Loucy (cell line): ENCODE results near the gene EML1.

Experiments
- H2AFZ ChIP-seq: fragments of 200-600 bp; sonication (generic); 2 replicates; pipeline ENCODE4 v1.6.0; 2016; ENCODE audit warnings: antibody characterized with exemption, mild to moderate bottlenecking, low read length, moderate library complexity
- H3F3A ChIP-seq: fragments of 200-600 bp; 2 replicates; pipeline ENCODE4 v1.6.0; 2016; ENCODE audit warnings: antibody characterized with exemption, low read depth, mild to moderate bottlenecking
- H3K27me3 ChIP-seq: fragments of 200-600 bp; sonication (generic); 2 replicates; pipeline ENCODE4 v1.6.1; 2014; ENCODE audit warnings: low read length, mild to moderate bottlenecking; ENCODE audit not compliant: insufficient read depth, poor library complexity, severe bottlenecking
- H3K36me3 ChIP-seq: fragments of 200-600 bp; sonication (generic); 2 replicates; pipeline ENCODE4 v1.6.1; 2016; ENCODE audit warnings: low read length; ENCODE audit not compliant: insufficient read depth
- H3K4me1 ChIP-seq: fragments of 200-600 bp; sonication (generic); 2 replicates; pipeline ENCODE4 v1.5.1; 2014; ENCODE audit warnings: low read length, mild to moderate bottlenecking; ENCODE audit not compliant: insufficient read depth, poor library complexity, severe bottlenecking
- H3K4me2 ChIP-seq: fragments of 200-600 bp; sonication (generic); 2 replicates; pipeline ENCODE4 v1.6.0; 2014; ENCODE audit warnings: antibody characterized with exemption, low read length, low read depth, mild to moderate bottlenecking; ENCODE audit not compliant: poor library complexity, severe bottlenecking
- H3K4me3 ChIP-seq: fragments of 200-600 bp; sonication (generic); 2 replicates; pipeline ENCODE4 v1.5.1; 2014; ENCODE audit warnings: low read length, mild to moderate bottlenecking, mixed read lengths; ENCODE audit not compliant: poor library complexity, severe bottlenecking
- H3K79me2 ChIP-seq: fragments of 200-600 bp; sonication (generic); 2 replicates; pipeline ENCODE4 v1.6.1; 2014; ENCODE audit warnings: low read length; ENCODE audit not compliant: insufficient read depth
- H3K9ac ChIP-seq: fragments of 200-600 bp; sonication (generic); 2 replicates; pipeline ENCODE4 v1.6.0; 2014; ENCODE audit warnings: mild to moderate bottlenecking, low read depth, low read length, moderate library complexity; ENCODE audit not compliant: poor library complexity, severe bottlenecking
- H3K9me2 ChIP-seq: fragments of 200-600 bp; sonication (generic); replicated peaks from 2 replicates; pipeline ENCODE4 v1.6.1; 2016; ENCODE audit warnings: low read depth, low read length, mixed read lengths
- H3K9me3 ChIP-seq: fragments of 200-600 bp; sonication (generic); 2 replicates; pipeline ENCODE4 v1.6.1; 2014; ENCODE audit warnings: mild to moderate bottlenecking, antibody characterized with exemption, low read length, low read depth; ENCODE audit not compliant: insufficient read depth
- H4K20me1 ChIP-seq: fragments of 200-600 bp; sonication (generic); 2 replicates; pipeline ENCODE4 v1.6.0; 2014; ENCODE audit warnings: antibody characterized with exemption, low read length, mild to moderate bottlenecking; ENCODE audit not compliant: insufficient read depth, poor library complexity, severe bottlenecking
- CTCF ChIP-seq: fragments of 200-600 bp; sonication (generic); conservative IDR thresholded peaks from 2 replicates; pipeline ENCODE4 v1.5.1; 2014; ENCODE audit warnings: mild to moderate bottlenecking, antibody characterized with exemption, low read length
- EZH2phosphoT487 ChIP-seq: fragments of 200-600 bp; IDR thresholded peaks from 2 replicates; pipeline ENCODE4 v1.6.1; 2018; ENCODE audit warnings: antibody characterized with exemption, mild to moderate bottlenecking, moderate library complexity, borderline replicate concordance

The EML1 gene

DNA sequence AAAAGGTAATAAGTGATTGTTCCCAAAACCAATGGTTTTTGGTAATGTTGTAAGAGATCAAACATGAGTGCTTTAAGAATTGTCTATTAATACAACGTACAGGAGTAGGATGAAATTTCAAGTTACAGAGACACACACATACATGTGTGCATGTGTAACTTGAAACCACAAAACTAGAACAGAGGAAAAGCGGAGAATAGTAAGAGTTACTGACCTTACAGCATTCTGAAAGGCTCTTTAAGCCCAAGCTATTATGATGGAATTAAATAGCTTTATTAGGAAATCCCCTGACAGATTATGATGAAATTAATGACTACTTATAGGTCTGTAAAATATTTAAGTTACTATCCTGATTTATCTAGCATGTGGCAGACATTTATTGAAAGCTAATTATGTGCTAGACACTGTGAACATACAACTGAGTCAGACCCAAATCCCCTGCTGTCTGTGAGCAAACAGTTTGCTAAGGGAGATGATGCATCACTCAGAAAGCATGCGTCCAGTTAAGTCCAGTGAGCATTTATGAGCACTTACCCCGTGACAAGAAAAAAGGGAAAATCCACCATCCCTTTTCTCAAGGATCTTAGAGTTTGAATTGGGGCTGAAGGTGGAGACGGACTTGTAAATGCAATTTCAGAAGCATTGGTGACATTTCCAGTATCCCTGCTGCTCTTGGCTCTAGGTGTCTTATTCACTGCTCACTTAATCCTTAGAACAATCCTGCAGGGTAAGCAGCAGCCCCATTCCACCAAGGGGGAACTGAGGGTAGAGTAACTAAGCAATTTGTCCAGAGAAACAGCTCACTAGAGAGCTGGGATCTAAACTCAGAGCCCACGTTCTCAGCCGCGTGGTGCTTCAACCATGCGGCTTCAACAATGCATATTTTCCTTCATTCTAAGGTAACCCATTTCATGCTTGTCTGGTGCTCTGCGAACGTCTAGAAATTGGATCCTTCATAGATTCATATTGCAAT, 117.4 kb downstream of the EML1 start:
- no peak overlapping the region for H2AFZ ChIP-seq
- H3K79me2 ChIP-seq = no peaks in the 10 kb centered on the region
- H3F3A ChIP-seq = no peaks in the 10 kb centered on the region
- H4K20me1 ChIP-seq = no peaks in the 10 kb centered on the region
- no peak overlapping the region for H3K4me2 ChIP-seq
- no peaks in the 10 kb centered on the region for H3K9me2 ChIP-seq
- H3K4me1 ChIP-seq = no peaks in the 10 kb centered on the region
- no peaks in the 10 kb centered on the region for H3K9me3 ChIP-seq
- no peaks in the 10 kb centered on the region for H3K27me3 ChIP-seq
- H3K9ac ChIP-seq = no peak overlapping the region
- no peak for TF ChIP-seq CTCF
- TF ChIP-seq EZH2phosphoT487 = no peak
- H3K4me3 ChIP-seq = no peak overlapping the region
- no peaks in the 10 kb centered on the region for H3K36me3 ChIP-seq

DNA sequence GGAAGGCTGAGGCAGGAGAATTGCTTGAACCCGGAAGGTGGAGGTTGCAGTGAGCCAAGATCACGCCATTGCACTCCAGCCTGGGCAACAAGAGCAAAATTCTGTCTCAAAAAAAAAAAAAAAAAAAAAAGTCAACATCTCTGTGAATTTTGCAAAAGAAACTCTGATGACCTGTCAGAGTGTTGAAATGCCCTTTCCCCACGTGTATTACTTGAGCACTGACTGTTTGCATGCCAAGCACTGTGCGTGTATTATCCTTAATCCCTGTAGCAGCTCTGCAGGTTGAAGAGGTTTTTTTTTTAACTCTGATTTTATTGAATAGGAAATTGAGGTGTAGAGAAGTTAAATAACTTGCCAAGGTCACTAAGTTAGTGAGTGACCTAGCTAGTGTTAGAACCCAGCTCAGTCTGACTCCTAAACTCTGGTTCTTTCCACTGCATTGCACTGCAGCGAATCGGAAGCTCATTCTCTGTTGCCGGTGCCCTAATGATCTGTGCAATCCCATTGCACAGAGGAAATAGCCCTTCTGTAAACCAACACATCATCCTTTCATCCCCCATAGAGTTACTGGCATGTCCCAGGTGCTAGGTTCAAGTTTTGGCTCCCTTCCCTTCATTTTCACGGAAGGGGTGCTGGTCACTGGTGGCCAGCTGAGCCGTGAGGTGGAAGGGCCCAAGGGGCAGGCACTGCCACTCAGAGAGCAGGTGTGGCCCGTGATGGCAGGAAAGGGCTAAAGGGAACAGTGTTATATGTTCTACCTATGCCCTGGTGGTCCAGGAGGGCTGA, 122.3 kb downstream of the EML1 start:
- H3K36me3 ChIP-seq = no peaks in the 10 kb centered on the region
- no peaks in the 10 kb centered on the region for H3K9me2 ChIP-seq
- no peaks in the 10 kb centered on the region for H3K79me2 ChIP-seq
- no peaks in the 10 kb centered on the region for H3K27me3 ChIP-seq
- no peak for TF ChIP-seq EZH2phosphoT487
- no peak for TF ChIP-seq CTCF
- no peak overlapping the region for H3K4me3 ChIP-seq
- H3K4me2 ChIP-seq = no peak overlapping the region
- H3K9ac ChIP-seq = no peak overlapping the region
- H3K9me3 ChIP-seq = no peaks in the 10 kb centered on the region
- no peak overlapping the region for H2AFZ ChIP-seq
- no peaks in the 10 kb centered on the region for H3K4me1 ChIP-seq
- no peaks in the 10 kb centered on the region for H3F3A ChIP-seq
- H4K20me1 ChIP-seq = no peaks in the 10 kb centered on the region

DNA sequence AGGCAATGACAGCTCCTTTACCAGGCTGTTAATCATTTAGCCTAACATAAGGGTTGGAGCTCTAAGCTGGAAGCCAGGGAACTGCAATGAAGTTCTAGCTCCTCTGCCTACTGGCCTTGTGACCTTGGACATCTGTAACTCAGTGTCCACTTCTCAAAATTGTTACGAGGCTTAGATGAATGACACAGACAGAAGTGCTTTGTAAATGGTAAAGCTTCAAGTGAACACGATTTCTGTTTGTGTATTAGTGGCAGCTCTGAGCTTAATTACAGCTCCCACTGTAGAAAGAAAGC, 122.8 kb downstream of the EML1 start:
- Histone ChIP-seq H3K9ac (no peak overlapping the region), H3K27me3 (no peaks in the 10 kb centered on the region), H3K9me3 (no peaks in the 10 kb centered on the region), H3K4me3 (no peak overlapping the region), H3K36me3 (no peaks in the 10 kb centered on the region), H3K4me1 (no peaks in the 10 kb centered on the region), H3K79me2 (no peaks in the 10 kb centered on the region), H2AFZ (no peak overlapping the region), H3F3A (no peaks in the 10 kb centered on the region), H3K4me2 (no peak overlapping the region), H4K20me1 (no peaks in the 10 kb centered on the region), H3K9me2 (no peaks in the 10 kb centered on the region)
- no peak for TF ChIP-seq CTCF
- TF ChIP-seq EZH2phosphoT487 = no peak
